ENCODE data around the gene WWTR1. TPM values are rescaled to one million over a fixed set of nuclear protein-coding genes. Genes with fewer than 3 reads are reported as not detected.

The WWTR1 gene
- total and polyA plus RNA-seq, 4 donors: 4.5 to 11.8 (median 9.0) TPM

GRCh38 chr3:149572796-149573414, 84.9 kb downstream of the WWTR1 start:
- Histone ChIP-seq H3K9ac (ENCODE audit: low read depth in 1 of 2, low read length in 2 of 2) (no peak overlapping the region), H3K36me3 (ENCODE audit: control insufficient read depth in 4 of 4, insufficient read depth in 3 of 4, low read depth in 1 of 4, low read length in 3 of 4) (peaks cover 0 to 7% (median 2%) of the 10 kb centered on the region in 4 donors), H3K4me1 (ENCODE audit: control insufficient read depth in 4 of 4, insufficient read depth in 4 of 4, low read length in 3 of 4) (peaks cover 0 to 6% (median 5%) of the 10 kb centered on the region in 4 donors), H3K27me3 (ENCODE audit: control insufficient read depth in 4 of 4, insufficient read depth in 4 of 4, low read length in 3 of 4) (no peaks in the 10 kb centered on the region), H3K9me3 (ENCODE audit: control insufficient read depth in 4 of 4, low read length in 3 of 4) (no peaks in the 10 kb centered on the region), H3K27ac (ENCODE audit: low read depth in 1 of 2, low read length in 2 of 2) (no peak overlapping the region), H3K4me3 (ENCODE audit: low read depth in 1 of 3, low read length in 3 of 3) (no peak overlapping the region)
- TF ChIP-seq HNF4A (conservative IDR thresholded peaks at IDR 0.05): no peak
- TF ChIP-seq RAD21 (IDR thresholded peaks at IDR 0.05): no peak
- TF ChIP-seq SP1 (IDR thresholded peaks at IDR 0.05): no peak
- no peak for TF ChIP-seq ATF3 (IDR thresholded peaks at IDR 0.05)
- TF ChIP-seq ZBTB33 (IDR thresholded peaks at IDR 0.05): no peak
- TF ChIP-seq HNF4G (IDR thresholded peaks at IDR 0.05): no peak
- no peak for TF ChIP-seq EGR1 (IDR thresholded peaks at IDR 0.05; ENCODE audit: low read depth in 2 of 2)
- no peak for TF ChIP-seq MAX (IDR thresholded peaks at IDR 0.05)
- TF ChIP-seq FOXA2 (IDR thresholded peaks at IDR 0.05): no peak
- TF ChIP-seq JUND (IDR thresholded peaks at IDR 0.05): no peak
- no peak for TF ChIP-seq FOXA1 (IDR thresholded peaks at IDR 0.05)
- no peak for TF ChIP-seq TAF1 (conservative IDR thresholded peaks at IDR 0.05)
- TF ChIP-seq YY1 (IDR thresholded peaks at IDR 0.05): no peak
- no peak for TF ChIP-seq CTCF (IDR thresholded peaks at IDR 0.05; ENCODE audit: low read depth, low read length, missing input control)
- TF ChIP-seq GABPA (IDR thresholded peaks at IDR 0.05 in 1 of 2, conservative IDR thresholded peaks at IDR 0.05 in 1 of 2): no peak
- TF ChIP-seq NR2F2 (IDR thresholded peaks at IDR 0.05): no peak
- TF ChIP-seq REST (IDR thresholded peaks at IDR 0.05): no peak
- TF ChIP-seq RXRA (IDR thresholded peaks at IDR 0.05): no peak
- no peak for DNase-seq (ENCODE audit: low spot score)
- WGBS: 93% methylated on average over 6 of the region's 6 CpGs

Measured in liver (tissue), 9 donors.